GM18526 (cell line): ENCODE results near the gene AKAP17A.

Experiments
- POLR2A ChIP-seq: IDR thresholded peaks from 3 replicates; pipeline ENCODE4 v1.6.1; 2011; ENCODE audit not compliant: insufficient read length; ENCODE audit errors: extremely low read depth

Gene AKAP17A

DNA sequence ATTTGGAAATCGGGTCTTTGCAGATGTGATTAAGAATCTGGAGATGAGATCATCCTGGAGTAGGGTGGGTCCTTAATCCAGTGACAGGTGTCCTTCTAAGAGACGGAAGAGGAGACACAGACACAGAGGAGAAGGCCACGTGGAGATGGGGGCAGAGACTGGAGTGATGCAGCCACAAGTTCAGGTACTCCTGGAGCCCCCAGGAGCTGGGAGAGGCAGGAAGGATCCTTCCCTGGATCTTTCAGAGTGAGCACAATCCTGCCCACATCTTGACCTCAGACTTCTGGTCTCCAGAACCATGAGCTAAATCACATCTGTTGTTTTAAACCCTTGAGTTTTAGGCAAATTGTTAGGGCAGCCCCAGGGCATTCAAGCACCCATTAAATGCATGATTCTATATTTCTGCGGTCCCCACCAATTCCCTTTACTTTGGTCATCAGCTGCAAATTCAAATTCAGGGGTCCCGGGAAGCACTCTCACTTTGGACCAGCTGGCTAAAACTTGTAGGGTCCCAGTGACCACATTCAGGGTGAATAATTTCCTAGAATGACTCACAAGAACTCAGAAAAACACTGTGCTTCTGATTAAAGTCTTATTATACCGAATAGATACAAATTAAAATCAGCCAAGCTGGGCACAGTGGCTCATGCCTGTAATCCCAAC, 12.8 kb upstream of the AKAP17A start:
- no peak for TF ChIP-seq POLR2A

DNA sequence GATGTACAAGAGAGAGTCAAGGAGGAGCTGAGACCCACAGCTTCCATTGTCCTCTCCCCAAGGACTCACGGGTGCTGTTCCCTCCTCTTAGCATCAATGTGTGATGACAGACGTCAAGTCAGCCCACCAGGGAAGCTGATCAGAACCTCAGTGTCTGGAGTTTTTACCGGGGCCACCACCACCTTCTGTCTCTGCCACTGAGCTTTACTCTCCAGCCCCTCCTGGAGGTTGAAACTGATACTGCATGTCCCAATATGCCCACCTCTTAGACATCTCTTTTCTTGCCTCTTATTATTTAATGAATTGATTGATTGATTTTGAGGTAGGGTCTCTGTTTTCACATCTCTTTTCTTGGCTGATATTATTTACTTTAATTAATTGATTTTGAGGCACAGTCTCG, 10.3 kb upstream of the AKAP17A start:
- no peak for TF ChIP-seq POLR2A

DNA sequence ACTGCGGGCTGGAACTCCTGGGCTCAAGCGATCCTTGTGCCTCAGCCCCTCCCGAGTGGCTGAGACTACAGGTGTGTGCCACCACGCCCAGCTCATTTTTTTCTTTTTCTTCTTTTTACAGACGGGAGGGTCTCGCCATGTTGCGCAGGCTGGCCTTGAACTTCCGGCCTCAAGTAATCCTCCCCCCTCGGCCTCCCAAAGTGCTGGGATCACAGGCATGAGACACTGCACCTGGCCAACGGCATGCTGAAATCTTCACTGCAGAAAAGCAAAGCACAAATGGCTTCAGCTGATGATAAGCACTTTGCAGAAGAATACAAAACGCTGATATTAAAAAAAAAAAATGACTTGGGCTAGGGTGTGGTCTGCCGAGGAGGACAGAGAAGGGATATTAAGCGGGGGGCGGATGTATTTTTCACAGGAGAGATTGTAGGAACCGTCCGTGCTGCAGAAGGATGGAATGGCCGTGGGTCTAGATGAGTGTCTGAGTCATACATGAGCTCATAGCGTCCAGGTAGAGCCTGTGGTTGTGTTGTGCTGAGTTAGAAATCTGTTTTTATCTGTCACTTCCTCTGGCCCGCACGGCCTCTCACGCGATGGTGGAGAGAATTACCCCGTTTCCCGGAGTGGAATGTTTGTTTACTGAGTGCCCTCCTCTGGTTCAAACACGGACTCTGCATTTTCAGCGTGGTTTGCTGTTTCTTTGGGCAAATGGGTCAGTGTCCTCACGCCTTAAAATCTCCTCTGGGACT, 8.5 kb upstream of the AKAP17A start:
- TF ChIP-seq POLR2A: no peak

DNA sequence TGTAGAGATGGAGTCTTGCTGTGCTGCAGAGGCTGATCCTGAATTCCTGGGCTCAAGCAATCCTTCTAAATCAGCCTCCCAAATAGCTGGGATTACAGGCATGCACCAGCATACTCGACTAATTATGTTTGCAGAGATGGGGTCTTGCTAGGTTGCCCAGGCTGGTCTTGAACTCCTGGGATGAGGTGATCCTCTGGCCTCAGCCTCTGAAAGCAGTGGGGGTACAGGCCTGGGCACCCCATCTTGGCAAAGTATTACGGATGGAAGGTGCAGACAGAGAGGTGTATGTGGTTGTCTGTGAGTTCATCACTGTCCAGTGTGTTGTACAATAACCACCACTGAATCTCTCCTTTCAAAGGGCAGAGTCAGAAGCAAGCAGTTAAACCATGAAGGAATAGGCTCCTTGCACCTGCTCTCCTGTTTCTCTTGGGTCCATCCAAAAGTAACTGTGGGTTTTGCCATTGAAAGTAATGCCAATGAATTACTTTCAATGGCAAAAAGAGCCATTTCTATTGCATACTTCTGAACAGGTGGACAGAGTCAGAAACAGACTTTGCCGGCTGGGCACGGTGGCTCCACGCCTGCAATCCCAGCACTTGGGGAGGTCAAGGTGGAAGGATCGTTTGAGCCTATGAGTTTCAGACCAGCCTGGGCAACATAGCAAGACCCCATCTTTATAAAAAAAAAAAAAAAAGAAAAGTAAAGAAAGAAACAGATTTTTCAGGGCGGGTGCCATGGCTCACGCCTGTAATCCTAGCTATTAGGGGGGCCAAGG, 7.0 kb upstream of the AKAP17A start:
- TF ChIP-seq POLR2A: no peak

DNA sequence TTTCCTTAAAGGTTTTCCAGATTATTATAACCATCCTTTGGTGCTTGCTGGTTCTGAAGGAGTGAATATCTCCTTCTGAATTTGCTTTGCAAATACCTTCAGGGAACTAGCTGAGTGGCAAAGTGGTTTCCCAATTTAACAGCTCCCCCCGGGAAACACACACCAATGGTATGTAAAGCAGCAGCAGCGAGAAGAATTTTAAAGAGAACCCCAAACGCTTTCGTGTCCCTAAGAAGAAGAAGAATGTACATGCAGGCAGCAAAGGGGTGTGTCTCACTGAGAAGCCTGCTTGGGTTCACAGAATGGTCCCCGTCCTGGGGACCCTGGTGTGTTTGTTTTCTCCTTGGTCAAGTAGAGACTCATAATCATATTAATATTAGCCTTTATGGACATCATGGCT, 4.2 kb upstream of the AKAP17A start:
- TF ChIP-seq POLR2A: no peak

DNA sequence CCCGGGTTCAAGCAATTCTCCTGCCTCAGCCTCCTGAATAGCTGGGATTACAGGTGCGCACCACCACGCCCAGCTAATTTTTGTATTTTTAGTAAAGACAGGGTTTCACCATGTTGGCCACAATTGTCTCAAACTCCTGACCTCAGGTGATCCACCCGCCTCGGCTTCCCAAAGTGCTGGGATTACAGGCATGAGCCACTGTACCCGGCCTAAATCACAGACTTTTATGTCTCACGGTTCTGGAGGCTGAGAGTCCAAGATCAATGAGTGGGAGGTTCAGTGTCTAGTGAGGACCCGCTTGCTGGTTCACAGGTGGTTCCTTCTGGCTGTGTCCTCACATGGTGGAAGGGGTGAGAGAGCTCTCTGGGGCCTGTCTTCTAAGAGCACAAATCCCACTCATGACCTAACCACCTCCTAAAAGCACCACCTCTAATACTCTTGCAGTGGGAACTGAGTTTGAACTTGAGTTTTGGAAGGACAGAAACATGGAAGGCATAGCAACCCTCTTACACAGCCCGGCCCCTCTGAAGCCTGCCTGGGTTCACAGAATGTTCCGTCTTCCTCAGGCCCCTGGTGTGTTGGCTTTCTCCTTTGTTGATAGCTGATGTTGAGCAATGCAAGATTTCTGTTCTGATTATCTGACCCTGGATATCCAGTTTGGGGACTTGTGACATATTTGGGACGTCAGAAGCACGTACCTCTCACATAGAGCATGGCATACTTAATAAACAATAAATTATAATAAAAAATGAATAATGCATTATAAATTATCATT, 1.9 kb upstream of the AKAP17A start:
- TF ChIP-seq POLR2A: no peak

DNA sequence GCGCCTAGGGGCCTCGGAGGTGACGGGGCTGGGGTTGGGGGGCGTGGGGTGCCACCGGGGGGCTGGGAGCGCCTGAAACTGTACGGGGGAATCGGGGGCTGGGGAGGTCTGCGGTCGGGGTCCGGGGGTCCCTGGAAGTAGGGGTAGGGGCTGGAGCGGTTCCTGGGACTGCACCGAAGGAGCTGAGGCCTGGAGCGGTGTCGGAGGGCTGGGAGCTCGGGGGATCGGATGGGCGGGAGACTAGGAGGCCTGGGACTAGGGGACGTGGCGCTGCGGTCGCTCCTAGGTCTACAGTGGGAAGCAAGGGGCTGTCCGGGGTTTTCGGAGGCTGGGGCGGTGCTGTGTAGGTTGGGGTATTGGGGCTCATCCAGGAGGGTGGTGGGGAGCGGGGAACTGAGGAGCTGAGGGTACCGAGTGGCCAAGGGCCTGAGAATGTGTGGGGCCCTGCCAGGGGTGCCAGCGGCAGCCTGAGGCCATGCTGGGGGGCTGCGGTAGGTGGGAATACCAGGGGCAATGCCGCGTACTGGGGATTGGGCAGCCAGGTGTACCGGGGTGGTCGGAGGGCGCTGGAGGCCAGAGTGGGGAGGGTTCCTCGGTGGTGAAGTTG, 562 bp downstream of the AKAP17A start:
- no peak for TF ChIP-seq POLR2A

DNA sequence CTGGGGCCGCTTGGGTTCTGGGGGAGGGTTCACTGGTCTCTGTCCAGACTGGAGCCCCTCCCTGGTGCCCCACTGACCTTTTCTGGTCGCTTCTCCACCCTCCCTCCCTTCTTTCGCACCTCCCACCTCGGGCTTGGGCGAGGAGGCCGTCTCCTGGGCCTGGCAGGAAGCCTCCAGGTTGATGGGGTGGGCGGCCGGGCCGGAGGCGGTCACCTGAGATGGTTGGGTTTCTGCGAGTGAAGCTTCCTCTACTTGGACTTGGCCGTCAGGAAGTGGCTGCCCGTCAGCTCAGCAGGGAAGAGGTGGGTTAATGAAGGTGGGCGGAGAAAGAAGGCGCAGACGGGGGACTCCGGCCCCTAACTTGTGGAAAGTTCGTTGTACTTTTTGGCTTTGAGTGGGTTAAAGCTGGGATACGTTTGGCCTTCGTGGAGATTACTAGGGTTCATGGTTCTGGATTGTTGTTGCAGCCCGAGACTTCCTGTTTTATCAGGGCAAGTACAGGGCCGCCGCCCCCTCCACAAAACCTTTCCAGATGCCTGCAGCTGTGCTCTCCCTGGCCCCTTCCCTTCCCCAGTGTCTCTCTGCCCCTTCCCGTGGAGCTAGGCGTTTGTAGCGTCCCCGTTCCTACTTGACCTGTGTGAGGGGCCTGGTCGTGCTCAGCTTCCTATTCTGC, 1.2 kb downstream of the AKAP17A start:
- TF ChIP-seq POLR2A: peak; percentile 12

DNA sequence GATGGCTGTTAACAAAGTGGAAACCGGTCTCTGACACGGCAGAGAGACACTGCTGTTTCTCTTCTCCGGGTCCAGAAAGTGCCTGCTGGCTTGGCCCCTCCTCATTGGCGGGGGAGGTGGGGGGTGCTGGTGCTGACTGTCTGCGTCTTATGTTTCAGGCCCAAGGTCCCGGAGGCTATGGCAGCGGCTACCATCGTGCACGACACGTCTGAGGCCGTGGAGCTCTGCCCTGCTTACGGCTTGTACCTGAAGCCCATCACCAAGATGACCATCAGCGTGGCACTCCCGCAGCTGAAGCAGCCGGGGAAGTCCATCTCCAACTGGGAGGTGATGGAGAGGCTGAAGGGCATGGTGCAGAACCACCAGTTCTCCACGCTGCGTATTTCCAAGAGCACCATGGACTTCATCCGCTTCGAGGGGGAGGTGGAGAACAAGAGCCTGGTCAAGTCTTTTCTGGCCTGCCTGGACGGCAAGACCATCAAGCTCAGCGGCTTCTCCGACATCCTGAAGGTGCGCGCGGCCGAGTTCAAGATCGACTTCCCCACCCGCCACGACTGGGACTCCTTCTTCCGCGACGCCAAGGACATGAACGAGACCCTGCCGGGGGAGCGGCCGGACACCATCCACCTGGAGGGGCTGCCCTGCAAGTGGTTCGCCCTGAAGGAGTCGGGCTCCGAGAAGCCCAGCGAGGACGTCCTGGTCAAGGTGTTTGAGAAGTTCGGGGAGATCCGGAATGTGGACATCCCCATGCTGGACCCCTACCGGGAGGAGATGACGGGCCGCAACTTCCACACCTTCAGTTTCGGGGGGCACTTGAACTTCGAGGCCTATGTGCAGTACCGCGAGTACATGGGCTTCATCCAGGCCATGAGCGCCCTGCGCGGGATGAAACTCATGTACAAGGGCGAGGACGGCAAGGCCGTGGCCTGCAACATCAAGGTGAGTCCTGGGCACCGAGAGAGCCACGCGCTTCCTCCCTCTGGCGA, 2.2 kb downstream of the AKAP17A start:
- no peak for TF ChIP-seq POLR2A

DNA sequence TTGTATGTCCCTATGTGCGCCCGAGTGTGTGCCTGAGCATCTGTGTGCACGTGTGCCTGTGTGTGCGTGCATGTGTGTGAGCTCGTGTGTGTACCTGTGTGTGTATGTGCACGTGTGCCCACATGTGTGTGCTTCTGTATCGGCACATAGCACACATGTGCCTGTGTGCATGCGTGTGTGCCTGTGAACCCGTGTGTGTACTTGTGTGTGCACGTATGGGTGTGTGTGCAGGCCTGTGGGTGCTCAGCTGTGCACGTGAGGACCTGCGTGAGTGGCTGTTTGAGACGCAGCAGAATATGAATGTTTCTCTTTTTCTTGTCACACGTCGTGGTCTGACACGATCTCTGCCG, 4.3 kb downstream of the AKAP17A start:
- TF ChIP-seq POLR2A: no peak

DNA sequence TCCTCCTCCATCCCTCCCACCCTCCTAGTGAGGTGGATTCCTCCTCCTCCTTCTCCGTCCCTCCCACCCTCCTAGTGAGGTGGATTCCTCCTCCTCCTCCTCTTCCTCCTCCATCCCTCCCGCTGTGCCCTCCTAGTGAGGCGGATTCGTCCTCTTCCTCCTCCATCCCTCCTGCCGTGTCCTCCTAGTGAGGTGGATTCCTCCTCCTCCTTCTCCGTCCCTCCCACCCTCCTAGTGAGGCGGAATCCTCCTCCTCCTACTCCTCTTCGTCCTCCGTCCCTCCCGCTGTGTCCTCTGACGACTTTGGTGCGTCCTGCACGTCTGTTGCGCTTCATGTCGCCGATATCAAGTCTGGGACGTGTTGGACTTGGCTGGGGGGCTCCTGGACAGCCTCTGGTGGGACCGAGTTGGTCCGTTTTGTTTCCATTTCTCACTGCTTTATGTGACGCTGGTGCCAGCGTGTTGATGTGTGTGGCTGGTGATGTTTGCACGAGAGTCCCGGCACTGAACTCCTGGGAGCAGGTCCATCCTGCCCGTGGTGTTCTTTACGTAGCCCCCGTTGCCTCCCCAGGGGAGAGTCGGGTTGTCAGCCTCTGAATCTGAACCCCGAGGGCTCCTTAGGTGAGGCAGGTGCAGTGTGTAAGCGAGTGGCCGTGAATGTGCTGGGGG, 5.4 kb downstream of the AKAP17A start:
- TF ChIP-seq POLR2A: no peak

DNA sequence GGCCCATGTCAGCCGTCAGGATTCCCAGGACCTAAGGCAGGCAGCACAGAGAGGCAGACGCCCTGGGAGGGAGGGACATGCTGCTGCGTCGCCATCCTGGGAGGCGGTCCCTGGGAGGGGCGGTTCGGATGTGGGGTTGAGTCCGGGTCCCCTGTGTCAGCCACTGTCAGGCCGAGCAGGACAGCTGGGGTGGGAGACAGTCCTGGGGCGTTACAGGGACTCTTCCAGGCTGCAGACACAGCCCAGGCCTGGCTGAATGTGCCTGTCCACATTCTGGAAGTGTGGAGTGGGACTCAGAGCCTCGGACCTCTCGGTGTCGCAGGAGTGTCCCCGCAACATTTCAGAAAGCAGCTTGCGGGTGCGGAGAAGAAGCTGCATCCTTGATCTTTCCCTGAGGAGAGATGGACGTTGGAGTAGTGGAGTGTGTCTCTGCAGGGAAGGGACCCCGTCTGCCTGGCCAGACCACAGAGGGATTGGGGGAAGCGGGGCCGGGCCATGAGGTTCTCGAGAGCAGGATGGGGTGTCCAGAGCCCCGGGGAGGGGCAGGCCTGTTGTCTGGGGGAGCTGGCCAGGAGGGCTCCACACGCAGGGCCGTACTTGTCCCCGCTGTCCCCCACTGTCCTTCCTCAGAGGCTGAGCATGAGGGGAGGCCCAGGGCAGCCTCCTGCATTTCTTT, 6.1 kb downstream of the AKAP17A start:
- no peak for TF ChIP-seq POLR2A
